HEK293 (cell line): ENCODE data around the gene ANKRD11.

Source experiments
- CTCF ChIA-PET: fragments of 350-600 bp; formaldehyde crosslinking; extraction: SDS; loops from one replicate; lab custom pipeline; 2021; ENCODE audit warnings: antibody characterized with exemption; lab: Yijun Ruan, JAX
- POLR2A ChIA-PET: fragments of 300-600 bp; formaldehyde crosslinking; extraction: SDS; loops from one replicate; lab custom pipeline; 2020; ENCODE audit warnings: antibody characterized with exemption, inconsistent platforms; lab: Yijun Ruan, JAX
- H3K27ac ChIP-seq: fragments of 200-500 bp; sonication (Bioruptor generic); 2 replicates; pipeline ENCODE4 v1.5.1; 2014; ENCODE audit warnings: low read depth, low read length, control low read depth, inconsistent platforms; ENCODE audit errors: extremely low read depth
- H3K36me3 ChIP-seq, 2 experiments: fragments of 200-500 bp in 1 of 2; sonication (Bioruptor generic) in 1 of 2; 1 replicate in 1 of 2; 2 replicates in 1 of 2; pipeline ENCODE4 v1.5.1; 2014 to 2017; ENCODE audit warnings: inconsistent platforms in 2 of 2, low read length in 2 of 2; ENCODE audit not compliant: control insufficient read depth in 2 of 2, insufficient read depth in 1 of 2
- H3K4me1 ChIP-seq: fragments of 200-500 bp; sonication (Bioruptor generic); 2 replicates; pipeline ENCODE4 v1.5.1; 2014; ENCODE audit warnings: mild to moderate bottlenecking, low read length, inconsistent platforms; ENCODE audit not compliant: control insufficient read depth, insufficient read depth
- H3K4me3 ChIP-seq: 2 replicates; pipeline ENCODE4 v1.5.1; 2011; ENCODE audit warnings: low read depth, mild to moderate bottlenecking, control low read depth, low read length, moderate library complexity
- H3K9me3 ChIP-seq: fragments of 200-500 bp; sonication (Bioruptor generic); 2 replicates; pipeline ENCODE4 v1.5.1; 2014; ENCODE audit warnings: low read depth, low read length, inconsistent platforms; ENCODE audit not compliant: control insufficient read depth, insufficient read depth
- BCL11A ChIP-seq: fragments of 450-650 bp; formaldehyde crosslinking; IDR thresholded peaks from 2 replicates; pipeline ENCODE4 v1.5.1; 2016; ENCODE audit warnings: low read depth, missing biosample characterization, missing genetic modification characterization
- EGR2 ChIP-seq: fragments of 450-650 bp; formaldehyde crosslinking; IDR thresholded peaks from 2 replicates; pipeline ENCODE4 v1.5.1; 2016; ENCODE audit warnings: low read depth, missing biosample characterization, missing genetic modification characterization
- GFI1B ChIP-seq: fragments of 450-650 bp; formaldehyde crosslinking; IDR thresholded peaks from 2 replicates; pipeline ENCODE4 v1.5.1; 2016; ENCODE audit warnings: missing biosample characterization, missing genetic modification characterization
- GLIS1 ChIP-seq: fragments of 450-650 bp; formaldehyde crosslinking; IDR thresholded peaks from 2 replicates; pipeline ENCODE4 v1.5.1; 2016; ENCODE audit warnings: missing biosample characterization, missing genetic modification characterization
- KLF9 ChIP-seq: fragments of 450-650 bp; formaldehyde crosslinking; IDR thresholded peaks from 2 replicates; pipeline ENCODE4 v1.5.1; 2016; ENCODE audit warnings: missing biosample characterization, missing genetic modification characterization, low read depth
- SALL2 ChIP-seq: fragments of 450-650 bp; formaldehyde crosslinking; IDR thresholded peaks from 2 replicates; pipeline ENCODE4 v1.5.0; 2017; ENCODE audit warnings: missing biosample characterization, mild to moderate bottlenecking, missing genetic modification characterization, borderline replicate concordance
- ZFP3 ChIP-seq: fragments of 450-650 bp; formaldehyde crosslinking; IDR thresholded peaks from 2 replicates; pipeline ENCODE4 v1.5.1; 2016; ENCODE audit warnings: low read depth, missing biosample characterization, missing genetic modification characterization
- ZFP37 ChIP-seq: fragments of 450-650 bp; formaldehyde crosslinking; IDR thresholded peaks from 2 replicates; pipeline ENCODE4 v1.5.1; 2016; ENCODE audit warnings: missing biosample characterization, missing genetic modification characterization
- ZNF155 ChIP-seq: fragments of 450-650 bp; formaldehyde crosslinking; IDR thresholded peaks from 2 replicates; pipeline ENCODE4 v1.5.1; 2016; ENCODE audit warnings: missing biosample characterization, missing genetic modification characterization
- ZNF292 ChIP-seq: fragments of 450-650 bp; formaldehyde crosslinking; IDR thresholded peaks from 2 replicates; pipeline ENCODE4 v1.5.1; 2016; ENCODE audit warnings: low read depth, missing biosample characterization, missing genetic modification characterization, borderline replicate concordance
- ZNF416 ChIP-seq: fragments of 450-650 bp; formaldehyde crosslinking; IDR thresholded peaks from 2 replicates; pipeline ENCODE4 v1.5.1; 2016; ENCODE audit warnings: missing biosample characterization, missing genetic modification characterization
- ZNF555 ChIP-seq: fragments of 450-650 bp; formaldehyde crosslinking; conservative IDR thresholded peaks from 2 replicates; pipeline ENCODE4 v1.5.1; 2017; ENCODE audit warnings: missing biosample characterization, mild to moderate bottlenecking, missing genetic modification characterization, inconsistent platforms
- ZNF571 ChIP-seq: fragments of 450-650 bp; formaldehyde crosslinking; IDR thresholded peaks from 2 replicates; pipeline ENCODE4 v1.5.0; 2017; ENCODE audit warnings: missing biosample characterization, missing genetic modification characterization
- ZNF629 ChIP-seq: fragments of 450-650 bp; formaldehyde crosslinking; IDR thresholded peaks from 2 replicates; pipeline ENCODE4 v1.5.1; 2017; ENCODE audit warnings: missing biosample characterization, missing genetic modification characterization
- ZXDB ChIP-seq: fragments of 450-650 bp; formaldehyde crosslinking; IDR thresholded peaks from 2 replicates; pipeline ENCODE4 v1.5.1; 2016; ENCODE audit warnings: missing biosample characterization, missing genetic modification characterization
- TF ChIP-seq, protein P1 (sequence below): sonication (generic); formaldehyde crosslinking; IDR thresholded peaks from 2 replicates; pipeline ENCODE4 v1.8.1; 2022; ENCODE audit warnings: mild to moderate bottlenecking, moderate library complexity, missing genetic modification reagents
- TF ChIP-seq, protein P2 (sequence below): fragments of 450-650 bp; formaldehyde crosslinking; IDR thresholded peaks from 2 replicates; pipeline ENCODE4 v1.5.1; 2016; ENCODE audit warnings: missing biosample characterization, missing genetic modification characterization
- TF ChIP-seq, protein P3 (sequence below): fragments of 450-650 bp; IDR thresholded peaks from 2 replicates; pipeline ENCODE4 v1.5.1; 2018; ENCODE audit warnings: missing biosample characterization, mild to moderate bottlenecking, missing genetic modification characterization
- TF ChIP-seq, protein P4 (sequence below): fragments of 450-650 bp; formaldehyde crosslinking; IDR thresholded peaks from 2 replicates; pipeline ENCODE4 v1.5.1; 2016; ENCODE audit warnings: missing biosample characterization, missing genetic modification characterization
- TF ChIP-seq, protein P5 (sequence below): fragments of 450-650 bp; formaldehyde crosslinking; IDR thresholded peaks from 2 replicates; pipeline ENCODE4 v1.5.1; 2016; ENCODE audit warnings: missing biosample characterization, missing genetic modification characterization

The ANKRD11 gene

DNA sequence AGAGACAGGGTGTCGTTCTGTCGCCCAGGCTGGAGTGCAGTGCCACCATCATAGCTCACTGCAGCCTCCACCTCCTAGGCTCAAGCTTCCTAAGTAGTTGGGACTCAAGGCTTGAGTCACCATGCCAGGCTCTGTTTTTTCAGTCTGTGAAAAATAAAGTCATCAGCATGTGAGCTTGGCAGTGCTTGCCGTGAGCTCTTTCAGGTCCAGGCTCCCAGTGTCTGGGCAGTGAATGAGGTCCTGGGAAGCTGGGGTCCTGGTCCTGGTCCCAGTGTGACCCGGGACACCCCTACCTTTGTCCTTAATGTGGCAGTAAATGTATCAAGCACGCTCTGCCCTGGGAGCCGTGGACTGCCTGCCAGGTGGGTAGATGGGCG lies 47.2 kb upstream of the ANKRD11 start:
- H3K9me3 ChIP-seq = no peaks in the 10 kb centered on the region
- no peak for TF ChIP-seq ZNF155
- no peak for TF ChIP-seq GFI1B
- no peak for TF ChIP-seq KLF9
- TF ChIP-seq ZFP37 = no peak
- TF ChIP-seq ZNF416 (tag by site-specific recombination) = no peak
- TF ChIP-seq SALL2 = no peak
- TF ChIP-seq, protein P1, sequence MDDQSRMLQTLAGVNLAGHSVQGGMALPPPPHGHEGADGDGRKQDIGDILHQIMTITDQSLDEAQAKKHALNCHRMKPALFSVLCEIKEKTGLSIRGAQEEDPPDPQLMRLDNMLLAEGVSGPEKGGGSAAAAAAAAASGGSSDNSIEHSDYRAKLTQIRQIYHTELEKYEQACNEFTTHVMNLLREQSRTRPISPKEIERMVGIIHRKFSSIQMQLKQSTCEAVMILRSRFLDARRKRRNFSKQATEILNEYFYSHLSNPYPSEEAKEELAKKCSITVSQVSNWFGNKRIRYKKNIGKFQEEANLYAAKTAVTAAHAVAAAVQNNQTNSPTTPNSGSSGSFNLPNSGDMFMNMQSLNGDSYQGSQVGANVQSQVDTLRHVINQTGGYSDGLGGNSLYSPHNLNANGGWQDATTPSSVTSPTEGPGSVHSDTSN (CRISPR knock-in tag) = no peak
- TF ChIP-seq ZNF571 = no peak
- TF ChIP-seq GLIS1 = no peak
- no peak for TF ChIP-seq BCL11A (tag by site-specific recombination)
- no peak for TF ChIP-seq ZNF292 (tag by site-specific recombination)
- TF ChIP-seq, protein P2, sequence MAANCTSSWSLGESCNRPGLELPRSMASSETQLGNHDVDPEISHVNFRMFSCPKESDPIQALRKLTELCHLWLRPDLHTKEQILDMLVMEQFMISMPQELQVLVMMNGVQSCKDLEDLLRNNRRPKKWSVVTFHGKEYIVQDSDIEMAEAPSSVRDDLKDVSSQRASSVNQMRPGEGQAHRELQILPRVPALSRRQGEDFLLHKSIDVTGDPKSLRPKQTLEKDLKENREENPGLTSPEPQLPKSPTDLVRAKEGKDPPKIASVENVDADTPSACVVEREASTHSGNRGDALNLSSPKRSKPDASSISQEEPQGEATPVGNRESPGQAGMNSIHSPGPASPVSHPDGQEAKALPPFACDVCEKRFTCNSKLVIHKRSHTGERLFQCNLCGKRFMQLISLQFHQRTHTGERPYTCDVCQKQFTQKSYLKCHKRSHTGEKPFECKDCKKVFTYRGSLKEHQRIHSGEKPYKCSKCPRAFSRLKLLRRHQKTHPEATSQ = no peak
- TF ChIP-seq ZXDB = no peak
- no peak overlapping the region for H3K27ac ChIP-seq
- ChIA-PET CTCF (interaction anchor here (0.8 to 0.9 kb wide), 2 partner anchors 14 to 297 kb away, joined by 3 to 6 read pairs; no protein-coding TSS in a partner anchor), POLR2A (interaction anchor here (0.5 to 0.6 kb wide), 2 partner anchors 9 to 22 kb away, joined by 3 to 7 read pairs; no protein-coding TSS in a partner anchor)
- H3K36me3 ChIP-seq = peaks cover 11 to 89% of the 10 kb centered on the region in 2 experiments; a peak in 2 of 3 replicates
- no peak overlapping the region for H3K4me3 ChIP-seq
- H3K4me1 ChIP-seq = no peaks in the 10 kb centered on the region

DNA sequence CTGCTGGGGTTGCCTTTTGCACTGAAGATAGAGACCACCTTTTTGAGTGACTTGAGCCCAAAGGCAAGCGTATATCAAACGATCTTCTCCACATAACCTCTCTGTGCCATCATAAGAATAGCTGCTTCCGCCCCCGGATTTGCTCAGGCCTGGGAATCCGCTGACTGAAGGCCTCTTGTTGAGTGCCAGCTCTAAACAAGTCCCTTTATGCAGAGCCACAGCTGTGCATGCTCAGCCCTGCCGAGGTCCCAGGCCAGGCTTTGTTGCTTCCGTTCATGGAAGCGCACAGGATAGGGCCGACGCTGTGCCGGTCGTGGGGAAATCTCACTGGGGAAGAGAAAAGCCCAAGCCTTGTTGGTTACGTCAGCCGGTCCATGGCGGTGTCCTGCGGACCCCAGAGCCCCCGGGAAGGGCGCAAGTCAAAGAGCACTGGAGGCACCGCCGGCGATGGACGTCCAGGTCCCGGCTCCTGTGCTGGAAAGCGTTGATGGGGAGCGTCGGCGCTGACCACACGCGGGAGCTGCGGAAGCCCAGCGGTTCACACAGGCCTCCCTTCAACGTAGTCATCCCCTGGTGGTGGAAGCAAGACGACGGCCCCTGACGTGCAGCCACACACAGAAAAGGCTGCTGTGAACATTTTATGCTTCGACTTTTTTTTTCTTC lies 46.7 kb upstream of the ANKRD11 start:
- CTCF ChIA-PET = interaction anchor here (0.8 to 0.9 kb wide), 2 partner anchors 15 to 297 kb away, joined by 3 to 6 read pairs; no protein-coding TSS in a partner anchor
- no peak overlapping the region for H3K4me3 ChIP-seq
- POLR2A ChIA-PET = interaction anchor here (0.5 to 0.6 kb wide), 2 partner anchors 9 to 23 kb away, joined by 3 to 7 read pairs; no protein-coding TSS in a partner anchor
- H3K9me3 ChIP-seq = no peaks in the 10 kb centered on the region
- TF ChIP-seq, protein P3, sequence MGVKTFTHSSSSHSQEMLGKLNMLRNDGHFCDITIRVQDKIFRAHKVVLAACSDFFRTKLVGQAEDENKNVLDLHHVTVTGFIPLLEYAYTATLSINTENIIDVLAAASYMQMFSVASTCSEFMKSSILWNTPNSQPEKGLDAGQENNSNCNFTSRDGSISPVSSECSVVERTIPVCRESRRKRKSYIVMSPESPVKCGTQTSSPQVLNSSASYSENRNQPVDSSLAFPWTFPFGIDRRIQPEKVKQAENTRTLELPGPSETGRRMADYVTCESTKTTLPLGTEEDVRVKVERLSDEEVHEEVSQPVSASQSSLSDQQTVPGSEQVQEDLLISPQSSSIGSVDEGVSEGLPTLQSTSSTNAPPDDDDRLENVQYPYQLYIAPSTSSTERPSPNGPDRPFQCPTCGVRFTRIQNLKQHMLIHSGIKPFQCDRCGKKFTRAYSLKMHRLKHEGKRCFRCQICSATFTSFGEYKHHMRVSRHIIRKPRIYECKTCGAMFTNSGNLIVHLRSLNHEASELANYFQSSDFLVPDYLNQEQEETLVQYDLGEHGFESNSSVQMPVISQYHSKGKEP (tag by site-specific recombination) = no peak
- TF ChIP-seq ZNF629 (tag by site-specific recombination) = no peak
- TF ChIP-seq, protein P4, sequence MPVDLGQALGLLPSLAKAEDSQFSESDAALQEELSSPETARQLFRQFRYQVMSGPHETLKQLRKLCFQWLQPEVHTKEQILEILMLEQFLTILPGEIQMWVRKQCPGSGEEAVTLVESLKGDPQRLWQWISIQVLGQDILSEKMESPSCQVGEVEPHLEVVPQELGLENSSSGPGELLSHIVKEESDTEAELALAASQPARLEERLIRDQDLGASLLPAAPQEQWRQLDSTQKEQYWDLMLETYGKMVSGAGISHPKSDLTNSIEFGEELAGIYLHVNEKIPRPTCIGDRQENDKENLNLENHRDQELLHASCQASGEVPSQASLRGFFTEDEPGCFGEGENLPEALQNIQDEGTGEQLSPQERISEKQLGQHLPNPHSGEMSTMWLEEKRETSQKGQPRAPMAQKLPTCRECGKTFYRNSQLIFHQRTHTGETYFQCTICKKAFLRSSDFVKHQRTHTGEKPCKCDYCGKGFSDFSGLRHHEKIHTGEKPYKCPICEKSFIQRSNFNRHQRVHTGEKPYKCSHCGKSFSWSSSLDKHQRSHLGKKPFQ = no peak
- TF ChIP-seq, protein P5, sequence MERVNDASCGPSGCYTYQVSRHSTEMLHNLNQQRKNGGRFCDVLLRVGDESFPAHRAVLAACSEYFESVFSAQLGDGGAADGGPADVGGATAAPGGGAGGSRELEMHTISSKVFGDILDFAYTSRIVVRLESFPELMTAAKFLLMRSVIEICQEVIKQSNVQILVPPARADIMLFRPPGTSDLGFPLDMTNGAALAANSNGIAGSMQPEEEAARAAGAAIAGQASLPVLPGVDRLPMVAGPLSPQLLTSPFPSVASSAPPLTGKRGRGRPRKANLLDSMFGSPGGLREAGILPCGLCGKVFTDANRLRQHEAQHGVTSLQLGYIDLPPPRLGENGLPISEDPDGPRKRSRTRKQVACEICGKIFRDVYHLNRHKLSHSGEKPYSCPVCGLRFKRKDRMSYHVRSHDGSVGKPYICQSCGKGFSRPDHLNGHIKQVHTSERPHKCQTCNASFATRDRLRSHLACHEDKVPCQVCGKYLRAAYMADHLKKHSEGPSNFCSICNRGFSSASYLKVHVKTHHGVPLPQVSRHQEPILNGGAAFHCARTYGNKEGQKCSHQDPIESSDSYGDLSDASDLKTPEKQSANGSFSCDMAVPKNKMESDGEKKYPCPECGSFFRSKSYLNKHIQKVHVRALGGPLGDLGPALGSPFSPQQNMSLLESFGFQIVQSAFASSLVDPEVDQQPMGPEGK (tag by site-specific recombination) = no peak
- TF ChIP-seq ZNF555 (tag by site-specific recombination) = no peak
- TF ChIP-seq ZFP3 (tag by site-specific recombination) = no peak
- no peak for TF ChIP-seq EGR2 (tag by site-specific recombination)
- H3K4me1 ChIP-seq = no peaks in the 10 kb centered on the region
- H3K27ac ChIP-seq = no peak overlapping the region
- peaks cover 11 to 90% of the 10 kb centered on the region in 2 experiments; a peak in 2 of 3 replicates for H3K36me3 ChIP-seq
